ENCODE results near the gene WDFY3.

The WDFY3 gene

GRCh38 chr4:84622959-84623358 is 343.5 kb downstream of the WDFY3 start:
- H3K27me3 ChIP-seq (ENCODE audit: insufficient read depth, poor library complexity, severe bottlenecking): no peaks in the 10 kb centered on the region
- no peak for DNase-seq (ENCODE audit: low read depth in 1 of 2, low spot score in 1 of 2)
- no peak overlapping the region for H3K4me3 ChIP-seq (replicated peaks; ENCODE audit: insufficient read depth, low read length)
- no peak overlapping the region for H3K27ac ChIP-seq (replicated peaks)
- TF ChIP-seq POLR2AphosphoS5 (IDR thresholded peaks at IDR 0.05; ENCODE audit: low read depth) (no peak), GABPA (IDR thresholded peaks at IDR 0.05; ENCODE audit: low read depth) (no peak), CTCF (IDR thresholded peaks at IDR 0.05; ENCODE audit: insufficient read depth, low read length) (no peak), SPI1 (IDR thresholded peaks at IDR 0.05; ENCODE audit: borderline replicate concordance, low read depth) (no peak), REST (IDR thresholded peaks at IDR 0.05; ENCODE audit: insufficient replicate concordance, low read depth) (no peak)

All from HL-60 (cell line).